ENCODE data around the gene LPIN2.
A peak's percentile ranks its signal among the peaks of the same experiment; 100 is the strongest.

LPIN2 gene

DNA sequence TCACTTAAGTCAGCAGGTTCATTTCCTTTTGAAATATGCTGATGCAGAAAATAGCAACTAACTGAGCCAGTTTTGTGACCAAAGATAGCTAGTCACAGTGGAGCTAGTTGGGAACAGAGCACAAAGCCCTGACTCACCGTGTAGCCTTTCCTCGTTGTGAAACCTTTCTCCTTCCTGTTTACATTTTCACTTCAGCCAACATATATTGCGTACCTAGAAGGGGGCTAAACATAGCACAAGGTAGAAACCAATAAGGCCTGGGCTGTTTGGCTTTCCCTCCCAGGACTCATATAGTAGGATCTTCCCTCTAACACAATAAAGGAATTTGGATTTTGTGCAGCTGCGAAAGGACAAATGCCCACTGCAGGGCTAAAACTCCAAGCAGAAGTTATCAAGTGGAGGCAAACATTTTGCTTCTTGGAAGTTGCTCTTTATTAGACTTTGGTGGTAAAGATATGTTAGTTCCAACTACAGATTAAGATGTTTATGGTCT is 24.5 kb upstream of the LPIN2 start:
- H3K4me1 ChIP-seq (ENCODE audit: insufficient read depth, low read length): no peaks in the 10 kb centered on the region
- no peak overlapping the region for H3K9ac ChIP-seq (ENCODE audit: low read depth, low read length)
- H3K36me3 ChIP-seq (ENCODE audit: insufficient read depth, low read length): no peaks in the 10 kb centered on the region
- TF ChIP-seq EZH2 (IDR thresholded peaks at IDR 0.05; ENCODE audit: borderline replicate concordance, low read depth, low read length, severe bottlenecking): no peak
- TF ChIP-seq, protein P1, sequence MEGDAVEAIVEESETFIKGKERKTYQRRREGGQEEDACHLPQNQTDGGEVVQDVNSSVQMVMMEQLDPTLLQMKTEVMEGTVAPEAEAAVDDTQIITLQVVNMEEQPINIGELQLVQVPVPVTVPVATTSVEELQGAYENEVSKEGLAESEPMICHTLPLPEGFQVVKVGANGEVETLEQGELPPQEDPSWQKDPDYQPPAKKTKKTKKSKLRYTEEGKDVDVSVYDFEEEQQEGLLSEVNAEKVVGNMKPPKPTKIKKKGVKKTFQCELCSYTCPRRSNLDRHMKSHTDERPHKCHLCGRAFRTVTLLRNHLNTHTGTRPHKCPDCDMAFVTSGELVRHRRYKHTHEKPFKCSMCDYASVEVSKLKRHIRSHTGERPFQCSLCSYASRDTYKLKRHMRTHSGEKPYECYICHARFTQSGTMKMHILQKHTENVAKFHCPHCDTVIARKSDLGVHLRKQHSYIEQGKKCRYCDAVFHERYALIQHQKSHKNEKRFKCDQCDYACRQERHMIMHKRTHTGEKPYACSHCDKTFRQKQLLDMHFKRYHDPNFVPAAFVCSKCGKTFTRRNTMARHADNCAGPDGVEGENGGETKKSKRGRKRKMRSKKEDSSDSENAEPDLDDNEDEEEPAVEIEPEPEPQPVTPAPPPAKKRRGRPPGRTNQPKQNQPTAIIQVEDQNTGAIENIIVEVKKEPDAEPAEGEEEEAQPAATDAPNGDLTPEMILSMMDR (IDR thresholded peaks at IDR 0.05; ENCODE audit: borderline replicate concordance, extremely low read depth, low read length, poor library complexity, severe bottlenecking): no peak
- no peaks in the 10 kb centered on the region for H4K20me1 ChIP-seq (ENCODE audit: insufficient read depth, low read length)
- no peaks in the 10 kb centered on the region for H3K79me2 ChIP-seq (ENCODE audit: insufficient read depth, low read length)
- no peak overlapping the region for H3K4me2 ChIP-seq (ENCODE audit: insufficient read depth, low read length)
- ATAC-seq (ENCODE audit: insufficient read depth, low read depth) (0 out of 3 replicates have a peak, but pooled peaks have one; percentile 33), DNase-seq (no peak)
- H2AFZ ChIP-seq (ENCODE audit: low read depth, low read length): no peak overlapping the region
- no peak overlapping the region for H3K27ac ChIP-seq (ENCODE audit: low read length)
- no peak overlapping the region for H3K4me3 ChIP-seq (ENCODE audit: low read depth in 1 of 2, low read length in 2 of 2)
- H3K27me3 ChIP-seq (ENCODE audit: insufficient read depth, low read length, poor library complexity): no peaks in the 10 kb centered on the region
- H3K9me3 ChIP-seq (ENCODE audit: insufficient read depth, low read length, severe bottlenecking): no peaks in the 10 kb centered on the region

GRCh38 chr18:3036108-3036507 is 23.2 kb upstream of the LPIN2 start:
- no peak overlapping the region for H3K4me3 ChIP-seq (ENCODE audit: low read depth in 1 of 2, low read length in 2 of 2)
- no peak overlapping the region for H2AFZ ChIP-seq (ENCODE audit: low read depth, low read length)
- H3K4me1 ChIP-seq (ENCODE audit: insufficient read depth, low read length): no peaks in the 10 kb centered on the region
- H3K9me3 ChIP-seq (ENCODE audit: insufficient read depth, low read length, severe bottlenecking): no peaks in the 10 kb centered on the region
- H3K9ac ChIP-seq (ENCODE audit: low read depth, low read length): no peak overlapping the region
- no peaks in the 10 kb centered on the region for H4K20me1 ChIP-seq (ENCODE audit: insufficient read depth, low read length)
- no peaks in the 10 kb centered on the region for H3K36me3 ChIP-seq (ENCODE audit: insufficient read depth, low read length)
- ATAC-seq (ENCODE audit: insufficient read depth, low read depth) (no peak), DNase-seq (no peak)
- H3K79me2 ChIP-seq (ENCODE audit: insufficient read depth, low read length): no peaks in the 10 kb centered on the region
- TF ChIP-seq, protein P1 (IDR thresholded peaks at IDR 0.05; ENCODE audit: borderline replicate concordance, extremely low read depth, low read length, poor library complexity, severe bottlenecking): no peak
- TF ChIP-seq EZH2 (IDR thresholded peaks at IDR 0.05; ENCODE audit: borderline replicate concordance, low read depth, low read length, severe bottlenecking): no peak
- H3K27me3 ChIP-seq (ENCODE audit: insufficient read depth, low read length, poor library complexity): no peaks in the 10 kb centered on the region
- H3K27ac ChIP-seq (ENCODE audit: low read length): no peak overlapping the region
- no peak overlapping the region for H3K4me2 ChIP-seq (ENCODE audit: insufficient read depth, low read length)

- H3K9me3 ChIP-seq (ENCODE audit: insufficient read depth, low read length, severe bottlenecking): no peaks in the 10 kb centered on the region
- no peak overlapping the region for H3K9ac ChIP-seq (ENCODE audit: low read depth, low read length)
- H4K20me1 ChIP-seq (ENCODE audit: insufficient read depth, low read length): no peaks in the 10 kb centered on the region
- ATAC-seq (ENCODE audit: insufficient read depth, low read depth) (no peak), DNase-seq (no peak)
- H3K36me3 ChIP-seq (ENCODE audit: insufficient read depth, low read length): no peaks in the 10 kb centered on the region
- TF ChIP-seq, protein P1 (IDR thresholded peaks at IDR 0.05; ENCODE audit: borderline replicate concordance, extremely low read depth, low read length, poor library complexity, severe bottlenecking): no peak
- no peak for TF ChIP-seq EZH2 (IDR thresholded peaks at IDR 0.05; ENCODE audit: borderline replicate concordance, low read depth, low read length, severe bottlenecking)
- no peaks in the 10 kb centered on the region for H3K4me1 ChIP-seq (ENCODE audit: insufficient read depth, low read length)
- H3K79me2 ChIP-seq (ENCODE audit: insufficient read depth, low read length): no peaks in the 10 kb centered on the region
- H3K27me3 ChIP-seq (ENCODE audit: insufficient read depth, low read length, poor library complexity): no peaks in the 10 kb centered on the region
- H3K4me2 ChIP-seq (ENCODE audit: insufficient read depth, low read length): no peak overlapping the region
- H3K4me3 ChIP-seq (ENCODE audit: low read depth in 1 of 2, low read length in 2 of 2): no peak overlapping the region
- H2AFZ ChIP-seq (ENCODE audit: low read depth, low read length): no peak overlapping the region
- H3K27ac ChIP-seq (ENCODE audit: low read length): no peak overlapping the region
Measured at GRCh38 chr18:3035635-3036034, 22.7 kb upstream of the LPIN2 start.

- Histone ChIP-seq H3K4me3 (ENCODE audit: low read depth in 1 of 2, low read length in 2 of 2) (no peak overlapping the region), H3K27me3 (ENCODE audit: insufficient read depth, low read length, poor library complexity) (no peaks in the 10 kb centered on the region), H4K20me1 (ENCODE audit: insufficient read depth, low read length) (no peaks in the 10 kb centered on the region), H3K9ac (ENCODE audit: low read depth, low read length) (no peak overlapping the region), H3K4me2 (ENCODE audit: insufficient read depth, low read length) (no peak overlapping the region), H3K9me3 (ENCODE audit: insufficient read depth, low read length, severe bottlenecking) (no peaks in the 10 kb centered on the region), H2AFZ (ENCODE audit: low read depth, low read length) (no peak overlapping the region), H3K36me3 (ENCODE audit: insufficient read depth, low read length) (no peaks in the 10 kb centered on the region), H3K27ac (ENCODE audit: low read length) (no peak overlapping the region), H3K79me2 (ENCODE audit: insufficient read depth, low read length) (no peaks in the 10 kb centered on the region), H3K4me1 (ENCODE audit: insufficient read depth, low read length) (no peaks in the 10 kb centered on the region)
- ATAC-seq (ENCODE audit: insufficient read depth, low read depth) (no peak), DNase-seq (no peak)
- TF ChIP-seq EZH2 (IDR thresholded peaks at IDR 0.05; ENCODE audit: borderline replicate concordance, low read depth, low read length, severe bottlenecking): no peak
- TF ChIP-seq, protein P1 (IDR thresholded peaks at IDR 0.05; ENCODE audit: borderline replicate concordance, extremely low read depth, low read length, poor library complexity, severe bottlenecking): no peak
Measured at GRCh38 chr18:3032721-3033120, 19.8 kb upstream of the LPIN2 start.
